ENCODE data around the gene RADIL.

DNA sequence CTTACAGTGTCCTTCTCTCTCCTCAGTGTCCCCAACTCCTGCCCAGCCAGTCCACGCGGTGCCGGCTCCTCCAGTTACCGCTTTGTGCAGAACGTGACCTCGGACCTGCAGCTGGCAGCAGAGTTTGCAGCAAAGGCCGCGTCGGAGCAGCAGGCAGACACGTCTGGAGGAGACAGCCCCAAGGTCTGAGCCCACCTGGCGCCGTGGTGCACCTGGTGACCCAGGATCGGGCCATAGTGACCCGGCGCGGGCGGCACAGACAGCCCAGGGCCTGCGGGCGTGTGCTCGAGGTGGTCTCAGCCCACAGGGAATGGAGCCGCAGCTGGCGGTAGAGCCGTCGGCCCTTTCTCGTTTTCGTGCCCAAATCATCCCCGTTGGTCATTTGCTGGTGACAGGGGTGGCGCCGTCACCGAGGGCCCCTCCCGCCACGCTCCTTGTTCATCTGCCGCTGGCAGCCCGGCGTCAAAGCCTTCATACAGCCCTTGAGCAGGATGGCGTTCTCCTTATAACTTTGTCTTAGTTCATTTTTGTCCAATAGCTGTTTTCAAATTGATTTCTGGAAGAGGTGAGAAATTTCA, 129.0 kb downstream of the RADIL start:
- no peak for TF ChIP-seq CTCF (IDR thresholded peaks at IDR 0.05)
- no peak for TF ChIP-seq POLR2A (IDR thresholded peaks at IDR 0.05)

Data from body of pancreas (tissue), 4 donors.